DMS 273 (cell line): ENCODE data around the gene PTPRN.
"Not testable (repeated sequence)": the region's sequence is repeated elsewhere in the genome, so short reads cannot be mapped to it uniquely, and the experiment has no call there.

Source experiments
- DNase-seq: peaks from one replicate; lab custom pipeline; 2025; ENCODE audit not compliant: unreplicated experiment; lab: John Stamatoyannopoulos, UW

Gene PTPRN

DNA sequence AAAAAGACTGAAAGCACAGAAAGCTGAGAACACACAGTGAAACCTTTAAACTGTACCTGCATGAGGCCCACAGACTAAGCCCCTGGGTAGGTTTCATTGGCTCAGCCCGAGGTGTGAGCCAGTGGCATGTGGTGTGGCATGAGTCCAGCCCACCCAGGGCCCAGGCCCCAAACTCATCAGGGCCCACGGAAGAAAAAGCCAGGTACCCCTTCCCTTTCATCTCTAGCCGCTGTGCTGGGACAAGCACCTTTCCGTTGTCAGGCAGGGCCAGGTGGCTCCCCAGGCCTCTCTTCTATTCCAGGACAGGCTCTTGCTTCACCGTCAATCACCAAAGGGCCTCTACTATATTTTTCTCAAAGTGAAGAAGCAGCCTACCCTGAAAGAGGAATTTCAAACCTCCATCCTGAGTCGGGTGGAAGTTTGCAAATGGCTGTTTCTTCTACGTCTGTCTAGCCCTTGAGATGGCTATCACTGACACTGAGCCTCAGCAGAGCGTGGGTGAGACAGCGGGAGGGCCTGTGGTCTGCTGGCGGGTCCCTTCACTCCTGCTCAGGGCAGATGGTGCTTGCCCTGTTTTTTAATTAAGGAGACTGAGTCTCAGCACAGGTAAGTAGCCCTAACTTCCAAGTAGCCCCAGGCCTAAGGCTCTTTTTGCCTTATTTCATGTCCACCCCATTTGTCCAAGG lies 21.5 kb downstream of the PTPRN start:
- peak; percentile 46 for DNase-seq

DNA sequence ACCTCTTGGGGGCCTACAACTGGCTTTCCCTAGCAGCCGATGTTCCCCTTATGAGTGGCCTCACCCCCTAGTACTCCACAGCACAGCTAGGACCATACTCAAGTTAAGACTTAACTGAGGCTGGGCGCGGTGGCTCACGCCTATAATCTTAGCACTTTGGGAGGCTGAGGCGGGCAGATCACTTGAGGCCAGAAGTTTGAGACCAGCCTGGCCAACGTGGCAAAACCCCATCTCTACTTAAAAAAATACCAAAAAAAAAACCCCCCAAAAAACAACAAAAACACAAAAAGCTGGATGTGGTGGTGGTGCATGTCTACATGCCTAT lies 22.1 kb downstream of the PTPRN start:
- DNase-seq, result not testable (repeated sequence)

DNA sequence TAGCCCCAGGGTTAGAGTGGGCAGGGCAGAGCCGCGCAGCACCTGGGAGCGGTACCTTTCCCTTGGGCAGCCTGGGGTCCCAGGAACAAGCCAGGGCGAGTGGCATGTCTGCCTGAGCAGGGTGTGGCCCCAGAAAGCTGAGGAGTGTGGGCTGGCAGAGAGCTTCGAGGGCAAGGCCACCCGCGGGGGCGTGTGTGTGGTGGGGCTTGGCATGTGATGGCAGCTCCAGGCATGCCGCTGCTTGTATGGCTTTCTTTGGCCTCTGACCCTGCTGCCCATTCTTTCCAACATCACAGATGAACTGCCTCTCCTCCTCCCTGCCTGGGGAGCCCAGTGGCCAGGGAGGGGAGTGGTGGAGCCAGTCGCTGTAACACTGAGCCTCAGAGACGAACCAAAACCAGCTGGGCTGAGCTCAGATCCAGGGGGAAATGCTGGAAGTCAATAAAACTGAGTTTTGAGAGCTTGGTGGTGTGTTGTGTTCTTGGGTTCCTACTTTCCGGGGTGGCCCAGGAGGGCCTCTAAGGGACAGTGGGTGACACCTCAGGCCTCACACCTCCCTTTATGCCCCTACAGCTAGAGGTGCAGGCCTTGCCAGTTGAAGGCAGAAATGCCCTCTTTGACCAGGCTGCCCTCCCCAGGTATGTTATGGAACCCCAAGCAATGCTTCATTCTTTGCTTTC lies 22.6 kb downstream of the PTPRN start:
- DNase-seq, result no peak

DNA sequence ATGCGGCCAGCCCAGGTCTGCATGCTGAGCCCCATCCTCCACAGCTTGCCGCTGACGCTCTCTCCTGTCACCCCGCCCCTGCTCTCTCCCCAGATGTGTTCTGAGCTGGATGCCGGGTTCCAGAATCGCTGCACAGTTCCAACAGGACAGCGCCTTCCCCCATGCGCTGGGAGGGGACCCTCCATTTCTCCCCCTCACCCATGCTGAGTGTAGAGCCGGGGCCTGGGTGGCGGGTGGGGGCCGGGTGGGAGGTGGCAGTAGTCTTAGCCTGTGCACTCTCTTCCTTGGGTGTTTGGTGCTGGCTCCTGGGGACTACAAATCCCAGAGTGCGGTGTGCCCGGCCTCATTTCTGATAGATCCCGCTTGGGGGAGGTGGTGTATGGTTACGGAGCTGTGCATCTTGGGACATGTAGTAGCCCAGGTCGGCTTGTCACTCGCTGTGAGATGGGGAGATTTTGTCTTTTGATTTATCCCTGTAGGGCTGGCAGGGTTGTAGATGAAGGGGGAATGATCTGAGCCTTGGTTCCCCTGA lies 23.2 kb downstream of the PTPRN start:
- DNase-seq, result peak; percentile 90

DNA sequence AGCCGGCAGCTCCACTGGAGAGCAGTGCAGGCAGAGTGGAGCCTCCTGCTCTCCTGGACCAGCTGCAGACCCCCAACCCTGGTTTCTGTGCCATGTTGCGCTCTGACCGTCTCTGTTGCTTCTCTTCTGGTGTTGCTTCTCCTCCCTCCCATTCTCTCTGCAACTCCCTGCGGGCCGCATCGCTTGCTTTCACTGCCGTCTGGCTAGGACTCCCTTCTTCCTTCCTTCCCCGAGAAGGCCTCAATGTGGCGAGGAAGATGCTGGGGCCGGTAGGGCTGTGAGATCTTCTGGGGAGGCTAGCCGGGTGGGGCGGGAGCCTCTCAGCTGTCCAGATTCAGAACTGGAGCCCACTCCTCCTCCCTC lies 23.8 kb downstream of the PTPRN start:
- DNase-seq, result no peak

DNA sequence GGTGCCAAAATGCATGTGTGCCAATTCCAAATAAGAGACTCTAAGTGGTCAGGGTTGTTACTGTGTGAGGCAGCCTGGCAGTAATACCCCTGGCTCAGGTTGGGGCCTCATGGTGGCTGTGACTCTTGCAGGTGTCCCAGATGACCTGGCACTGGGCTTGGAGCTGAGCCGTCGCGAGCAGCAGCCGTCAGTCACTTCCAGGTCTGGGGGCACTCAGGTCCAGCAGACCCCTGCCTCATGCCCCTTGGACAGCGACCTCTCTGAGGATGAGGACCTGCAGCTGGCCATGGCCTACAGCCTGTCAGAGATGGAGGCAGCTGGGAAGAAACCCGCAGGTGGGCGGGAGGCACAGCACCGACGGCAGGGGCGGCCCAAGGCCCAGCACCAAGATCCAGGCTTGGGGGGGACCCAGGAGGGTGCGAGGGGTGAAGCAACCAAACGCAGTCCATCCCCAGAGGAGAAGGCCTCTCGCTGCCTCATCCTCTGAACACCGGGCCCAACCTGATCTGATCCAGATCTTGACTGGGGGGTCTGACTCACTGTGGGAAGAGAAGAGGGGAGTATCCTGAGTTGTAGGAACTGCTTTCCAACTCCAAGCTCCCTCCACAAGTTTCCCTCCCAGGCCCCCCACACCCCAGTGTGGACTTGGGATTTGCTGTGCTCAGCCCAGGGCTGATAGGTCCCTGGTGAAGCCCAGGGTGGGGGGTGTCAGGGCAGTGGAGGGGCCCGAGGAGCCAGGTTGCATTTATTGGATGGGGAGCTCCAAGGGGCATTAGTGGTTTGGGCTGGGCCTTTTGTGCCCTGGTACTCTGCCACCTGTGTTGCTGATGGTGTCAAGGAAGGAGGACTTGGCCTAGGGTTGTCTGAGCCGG lies 24.5 kb downstream of the PTPRN start:
- DNase-seq, result no peak

DNA sequence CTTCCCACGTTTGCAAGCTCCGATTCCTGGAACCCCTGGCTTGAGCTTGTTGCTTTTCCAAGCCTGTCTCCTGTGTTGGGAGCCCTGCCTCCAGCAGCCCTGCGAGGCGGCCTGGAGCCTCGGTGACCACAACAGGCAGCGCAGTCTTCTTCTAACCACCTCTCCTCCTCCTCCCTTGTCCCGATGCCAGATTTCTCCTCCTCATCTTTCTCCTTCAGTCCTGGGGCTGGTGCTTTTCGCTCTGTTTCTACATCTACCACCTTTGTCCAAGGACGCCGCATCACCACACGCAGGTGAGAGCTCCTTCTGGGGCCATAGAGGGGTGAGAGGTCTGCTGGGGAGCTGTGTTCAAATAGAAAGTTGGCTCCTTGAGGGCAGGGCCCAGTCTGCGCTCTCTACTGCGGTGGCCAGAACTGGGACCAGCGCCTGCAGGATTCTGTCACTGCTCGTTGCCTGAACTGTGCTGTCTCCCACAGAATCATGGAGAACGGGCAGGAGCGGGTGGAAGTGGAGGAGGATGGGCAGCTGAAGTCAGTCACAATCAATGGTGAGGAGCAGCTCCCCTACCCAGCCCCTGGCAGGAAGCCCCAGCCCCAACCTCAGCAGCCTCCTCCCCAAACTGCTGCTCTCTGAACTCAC lies 26.1 kb downstream of the PTPRN start:
- DNase-seq, result no peak

DNA sequence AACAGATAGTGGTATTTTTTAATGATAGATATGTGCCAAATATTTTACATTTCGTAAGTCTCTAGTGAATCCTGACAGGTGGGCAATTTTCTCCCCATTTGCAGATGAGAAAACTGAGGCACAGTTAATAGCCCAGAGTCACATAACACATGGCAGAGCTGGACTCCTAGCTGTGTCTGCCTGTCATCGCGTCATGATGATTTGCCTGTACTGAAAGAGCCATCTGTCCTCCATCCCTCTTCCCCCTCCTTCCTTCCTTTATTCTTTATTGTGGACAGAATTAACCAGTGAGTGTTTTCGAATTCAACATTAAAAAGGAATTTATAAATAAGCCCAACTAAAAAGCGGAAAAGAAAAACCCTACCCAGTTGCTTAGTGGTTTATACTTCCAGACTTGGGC lies 26.8 kb downstream of the PTPRN start:
- peak; percentile 58 for DNase-seq

DNA sequence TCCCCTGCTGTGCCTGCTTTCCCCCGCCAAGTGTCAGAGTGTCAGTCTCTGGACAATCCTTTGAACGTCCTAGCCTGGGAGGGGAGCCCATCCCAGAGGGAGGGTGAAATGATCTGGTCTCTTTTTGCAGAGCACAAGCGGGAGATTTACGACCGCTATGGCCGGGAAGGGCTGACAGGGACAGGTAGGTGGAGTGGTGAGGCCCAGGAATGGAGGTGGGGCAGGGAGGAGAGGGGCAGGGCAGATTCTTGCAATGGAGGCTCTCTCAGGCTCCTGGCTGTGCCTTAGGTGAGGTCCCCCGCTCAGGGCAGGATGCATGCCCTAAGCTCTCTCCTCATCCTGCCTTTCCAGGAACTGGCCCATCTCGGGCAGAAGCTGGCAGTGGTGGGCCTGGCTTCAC lies 27.6 kb downstream of the PTPRN start:
- no peak for DNase-seq

DNA sequence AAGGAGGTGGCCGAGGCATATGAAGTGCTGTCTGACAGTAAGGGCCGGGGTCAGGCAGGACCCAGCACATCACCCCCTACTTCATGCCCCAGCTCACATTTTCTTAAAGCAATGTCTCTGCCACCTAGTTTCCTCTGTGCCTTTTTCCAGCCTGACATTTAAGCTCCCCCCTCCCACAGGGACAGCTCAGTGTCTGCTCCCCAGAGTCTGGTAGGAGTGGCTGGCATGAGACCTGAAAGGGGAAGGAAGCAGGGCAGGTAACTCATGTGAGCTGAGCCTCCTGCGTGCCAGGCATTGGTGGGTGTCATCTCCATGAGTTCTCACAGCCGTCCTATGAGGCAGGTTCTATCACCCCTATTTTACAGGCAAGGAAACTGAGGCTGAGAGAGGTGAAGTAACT lies 28.6 kb downstream of the PTPRN start:
- DNase-seq, result no peak

DNA sequence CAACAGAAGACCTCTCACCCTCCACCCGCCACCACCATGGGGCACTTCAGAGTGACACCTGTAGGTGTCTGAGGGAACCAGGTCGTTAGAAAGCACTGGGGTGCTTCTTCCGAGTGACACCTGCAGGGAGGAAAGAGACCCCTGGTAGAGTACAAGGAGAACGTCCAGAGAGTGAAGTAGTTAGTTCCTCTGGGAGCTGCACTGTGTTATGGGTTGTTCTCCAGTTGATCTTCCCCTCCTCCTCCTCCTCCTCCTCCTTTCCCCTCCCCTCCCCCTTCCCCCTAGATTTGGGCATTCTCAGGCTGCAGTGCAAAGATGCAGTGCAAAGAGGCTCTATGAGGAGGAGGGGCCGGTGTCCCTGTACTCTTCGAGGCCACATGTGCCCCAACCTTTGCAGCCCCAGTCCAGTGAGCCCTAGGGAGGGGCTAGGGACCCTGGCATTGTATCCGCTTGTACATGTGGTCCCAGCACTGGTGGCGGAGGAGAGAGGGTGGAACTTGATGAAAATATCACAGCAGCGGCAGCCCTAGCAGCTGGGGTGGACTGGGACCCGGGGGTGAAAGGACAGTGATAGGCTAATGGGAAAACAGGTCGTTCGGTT lies 29.2 kb downstream of the PTPRN start:
- no peak for DNase-seq

DNA sequence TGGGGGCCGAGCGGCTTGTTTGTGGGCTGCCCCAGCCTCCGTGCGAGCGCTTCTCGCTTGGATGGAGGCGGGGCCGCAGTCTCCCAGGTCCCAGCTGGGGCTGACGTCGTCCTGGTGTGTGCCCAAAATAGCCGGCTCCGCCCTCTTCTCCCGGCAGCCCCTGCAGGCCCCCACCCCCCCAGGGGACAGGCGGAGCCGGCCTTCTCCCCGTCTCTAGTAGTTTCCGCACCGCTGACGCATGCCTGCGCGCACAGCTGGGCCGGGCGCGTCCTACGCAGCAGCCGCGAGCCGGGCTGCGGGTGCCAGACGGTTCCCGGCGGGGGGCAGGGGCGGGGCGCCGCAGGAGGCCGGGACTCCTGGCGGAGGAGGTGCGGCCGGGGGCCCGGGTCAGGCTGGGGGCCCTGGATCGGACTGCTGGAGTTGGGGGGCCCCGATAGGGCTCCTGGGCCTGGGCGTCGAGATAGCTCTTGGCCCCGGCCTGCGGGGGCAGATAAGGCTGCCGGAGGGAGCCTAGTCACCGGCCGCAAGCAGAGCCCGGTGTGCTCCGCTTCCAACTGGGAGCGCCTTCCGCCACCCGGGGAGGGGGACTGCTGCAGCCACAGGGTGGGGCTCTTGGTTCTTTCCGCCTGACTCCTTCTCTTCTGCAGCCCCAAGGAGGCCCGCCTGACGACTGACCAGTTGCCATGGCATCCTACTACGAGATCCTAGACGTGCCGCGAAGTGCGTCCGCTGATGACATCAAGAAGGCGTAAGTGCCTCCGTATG lies 29.9 kb downstream of the PTPRN start, which contains the start of gene DNAJB2:
Gene DNAJB2, plus strand, starts transcription at position 216 of the 765 bp plus-strand sequence. Its CDS starts 468 bp downstream, at position 684.
- DNase-seq, result peak; percentile 99

DNA sequence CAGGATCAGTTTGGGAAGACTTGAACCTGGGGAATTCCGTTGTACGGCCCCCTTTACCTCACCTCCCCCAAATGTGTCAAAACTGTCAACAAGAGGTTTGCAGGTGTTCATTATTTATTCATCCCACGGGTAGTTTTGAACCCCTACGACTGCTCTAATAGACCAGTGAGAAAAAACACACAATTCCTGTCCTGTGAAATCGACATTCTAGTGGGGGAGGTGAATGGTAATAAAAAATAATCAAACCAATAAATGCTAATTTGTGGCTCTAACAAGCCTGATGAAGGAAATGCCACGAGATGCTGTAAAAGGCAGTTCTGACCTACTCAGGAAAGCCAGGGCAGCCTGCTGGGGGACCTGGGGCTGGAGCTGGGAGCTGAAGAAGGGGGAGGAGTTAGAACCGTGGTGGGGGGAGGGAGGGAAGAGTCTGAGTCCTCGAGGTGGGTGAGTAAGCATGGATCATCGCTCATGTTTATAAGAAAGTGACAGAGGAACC lies 30.5 kb downstream of the PTPRN start:
- DNase-seq, result no peak

DNA sequence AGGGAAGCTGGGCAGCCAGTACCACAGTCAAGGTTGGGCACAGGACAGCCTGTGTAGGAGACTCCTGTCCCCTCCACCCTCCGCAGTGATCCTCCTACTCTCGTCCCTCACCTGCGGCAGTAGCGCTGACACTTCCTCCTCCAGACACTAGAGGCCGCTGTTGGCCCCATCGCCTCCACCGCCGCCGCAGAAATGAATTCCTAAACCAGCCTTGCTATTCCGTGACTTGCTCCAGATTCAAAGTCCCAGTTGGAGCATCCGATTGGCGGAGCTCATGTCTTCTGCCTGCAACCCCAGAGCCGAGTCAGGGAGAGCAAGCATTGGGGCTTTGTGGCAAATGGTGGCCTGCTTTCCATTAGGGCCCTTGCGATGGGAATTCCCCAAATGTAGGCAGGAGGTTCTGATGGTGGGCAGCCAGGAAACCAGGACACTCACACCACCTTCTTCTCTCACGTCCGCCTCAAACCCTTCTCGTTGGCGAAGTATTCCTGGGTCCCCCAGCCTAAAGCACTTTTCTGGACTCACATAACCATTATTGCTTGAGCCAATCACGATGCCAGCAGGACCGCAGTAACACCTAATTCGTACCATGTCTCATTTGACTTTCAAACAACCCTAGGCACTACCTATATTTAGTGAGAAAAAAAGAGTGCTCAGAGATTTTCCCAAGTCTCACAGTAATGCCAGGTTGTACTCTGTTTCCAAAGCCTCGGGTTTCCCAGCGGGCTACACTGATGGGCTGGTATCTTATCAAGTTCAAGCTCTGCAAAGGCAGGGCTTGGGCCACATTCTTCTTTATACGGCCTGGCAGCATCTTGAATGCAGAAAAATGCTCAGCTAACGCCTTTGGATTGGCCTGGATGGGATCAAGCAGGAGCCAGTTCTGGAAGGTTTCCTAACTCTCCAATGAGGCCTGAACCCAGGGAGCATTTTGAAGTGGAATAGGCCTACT lies 31.2 kb downstream of the PTPRN start:
- peak; percentile 88 for DNase-seq

DNA sequence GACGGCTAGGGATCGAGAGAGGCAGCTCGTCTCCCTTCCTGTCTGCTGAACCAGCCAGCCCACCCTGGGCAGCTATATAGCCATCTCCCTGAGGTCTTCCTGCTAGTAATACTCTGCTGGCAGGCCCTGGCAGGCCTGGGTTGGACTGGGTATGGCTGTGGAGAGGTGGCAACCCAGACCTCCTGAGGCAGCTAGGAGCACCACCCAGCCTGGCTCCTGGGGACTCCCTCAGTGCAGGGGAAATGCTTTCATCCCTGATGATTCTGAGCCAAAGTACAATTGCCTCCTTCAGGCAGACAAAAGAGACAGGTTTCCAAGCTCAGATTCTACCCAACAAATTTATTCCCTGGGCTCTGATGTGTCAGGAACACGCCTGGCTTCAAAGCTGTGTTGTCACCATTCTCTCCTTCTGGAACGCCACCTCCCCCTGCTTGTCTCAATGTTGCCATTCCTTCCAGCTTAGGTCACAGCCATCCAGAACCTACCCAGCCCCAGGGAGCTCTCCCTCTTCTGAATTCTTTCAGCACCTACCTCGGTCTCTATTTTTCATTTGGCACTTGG lies 34.8 kb downstream of the PTPRN start:
- DNase-seq, result peak; percentile 60

DNA sequence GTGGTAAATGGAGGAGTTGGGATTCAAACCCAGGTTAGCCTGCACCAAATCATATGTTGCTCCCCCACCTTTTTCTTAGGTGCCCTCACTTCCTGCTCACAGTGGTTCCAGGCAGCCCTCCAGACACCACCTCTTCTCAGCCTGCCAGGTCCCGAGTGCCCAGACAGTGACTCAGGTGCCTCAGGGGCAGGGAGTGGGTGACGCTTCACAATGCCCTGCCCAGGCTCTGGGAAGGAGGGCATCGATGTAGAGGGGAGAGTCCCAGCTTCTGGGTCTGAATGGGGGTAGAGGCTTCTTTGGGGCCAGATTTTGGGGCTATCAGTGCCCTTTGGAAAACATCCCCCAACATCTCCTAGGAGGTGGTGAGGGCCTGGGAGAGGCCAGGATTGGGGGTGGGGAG lies 35.3 kb downstream of the PTPRN start:
- no peak for DNase-seq

DNA sequence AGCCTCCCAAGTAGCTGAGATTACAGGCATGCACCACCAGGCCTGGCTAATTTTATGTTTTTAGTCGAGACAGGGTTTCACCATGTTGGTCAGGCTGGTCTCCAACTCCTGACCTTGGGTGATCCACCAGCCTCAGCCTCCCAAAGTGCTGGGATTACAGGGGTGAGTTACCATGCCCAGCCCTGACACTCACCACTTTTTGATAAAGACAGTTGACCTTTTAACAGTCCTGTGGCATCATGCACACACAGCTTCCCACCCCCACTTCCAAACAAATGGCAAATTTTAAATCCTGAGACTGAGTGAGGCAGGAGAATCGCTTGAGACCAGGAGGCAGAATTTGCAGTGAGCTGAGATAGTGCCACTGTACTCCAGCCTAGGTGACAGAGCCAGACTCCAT lies 36.2 kb downstream of the PTPRN start:
- DNase-seq, result no peak

DNA sequence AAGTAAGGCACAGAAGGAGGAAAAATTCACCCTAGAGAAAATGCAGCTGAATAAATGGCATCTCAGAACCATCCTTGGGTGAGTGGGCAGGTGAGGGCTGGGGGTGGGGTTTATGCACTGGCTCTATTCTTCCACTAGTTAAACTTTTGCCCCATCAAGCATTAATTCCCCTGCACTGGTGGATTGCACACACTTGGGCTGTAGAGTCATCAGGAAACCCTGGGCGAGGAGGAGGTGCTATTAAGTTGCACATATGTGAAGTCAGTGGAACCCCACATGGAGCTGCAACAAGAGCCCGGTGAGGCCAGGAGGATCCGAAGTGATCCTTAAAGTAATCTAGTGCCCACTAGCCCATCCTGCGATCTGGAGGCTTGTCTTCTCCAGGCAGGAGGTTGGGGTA lies 36.8 kb downstream of the PTPRN start:
- no peak for DNase-seq

DNA sequence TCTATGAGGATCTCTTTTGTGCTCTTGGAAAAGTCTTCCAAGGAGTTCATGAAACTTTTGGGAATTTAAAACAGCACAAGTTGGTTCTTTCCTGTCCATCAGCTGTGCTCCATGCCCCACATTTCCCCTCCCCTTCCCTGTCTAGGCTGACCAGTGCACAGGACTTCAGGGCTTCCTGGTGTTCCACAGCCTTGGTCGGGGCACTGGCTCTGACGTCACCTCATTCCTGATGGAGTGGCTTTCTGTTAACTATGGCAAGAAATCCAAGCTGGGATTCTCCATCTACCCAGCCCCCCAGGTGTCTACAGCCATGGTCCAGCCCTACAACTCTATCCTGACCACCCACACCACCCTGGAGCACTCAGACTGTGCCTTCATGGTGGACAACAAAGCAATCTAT lies 38.2 kb downstream of the PTPRN start:
- DNase-seq, result no peak
